Hematopoietic multipotent progenitor cell (in vitro differentiated cells): ENCODE data around the gene NXN. TPM values are rescaled to one million over a fixed set of nuclear protein-coding genes. Genes with fewer than 3 reads are reported as not detected.
"Not testable (repeated sequence)": the region's sequence is repeated elsewhere in the genome, so short reads cannot be mapped to it uniquely, and the experiment has no call there.

Experiments used
- DNase-seq, 3 donors: peaks; one replicate each; pipeline ENCODE4 v3.0.0-alpha.2; 2011 to 2015; ENCODE audit warnings: low read depth in 2 of 3, low spot score in 2 of 3
- total RNA-seq: library from RNA; depleted of rRNA; stranded (reverse); fragments of >200 nt; gene quantifications from one replicate; pipeline ENCODE4 v1.2.3, GENCODE V29; 2012

The NXN gene
- total RNA-seq, 1 donor: 1.6 TPM

DNA sequence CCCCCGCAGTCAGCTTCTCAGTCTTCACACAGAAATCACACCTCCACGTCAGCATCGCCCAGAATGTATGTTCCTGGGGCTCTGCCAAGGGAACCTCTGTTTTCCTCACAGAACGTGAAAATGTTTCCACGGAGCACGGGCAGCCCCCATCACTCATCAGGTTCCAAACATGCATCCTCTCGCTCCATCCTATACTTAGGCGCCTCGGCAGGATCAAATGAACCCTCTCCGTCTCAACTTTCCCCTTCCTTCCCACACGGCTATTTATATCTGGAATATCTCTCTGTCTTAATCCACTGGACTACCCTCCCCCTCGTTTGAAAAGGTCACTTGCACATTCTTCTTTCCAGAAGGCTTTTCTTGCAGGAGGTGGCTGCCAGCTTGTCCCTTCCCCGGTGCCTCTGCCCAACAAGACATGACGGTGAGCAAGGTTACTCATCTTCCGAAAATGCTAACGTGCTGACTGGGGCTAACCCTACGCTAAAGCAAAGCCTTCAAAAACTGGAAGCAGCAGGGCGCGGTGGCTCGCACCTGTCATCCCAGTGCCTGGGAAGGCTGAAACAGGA, 21.6 kb downstream of the NXN start:
- DNase-seq: no peak

DNA sequence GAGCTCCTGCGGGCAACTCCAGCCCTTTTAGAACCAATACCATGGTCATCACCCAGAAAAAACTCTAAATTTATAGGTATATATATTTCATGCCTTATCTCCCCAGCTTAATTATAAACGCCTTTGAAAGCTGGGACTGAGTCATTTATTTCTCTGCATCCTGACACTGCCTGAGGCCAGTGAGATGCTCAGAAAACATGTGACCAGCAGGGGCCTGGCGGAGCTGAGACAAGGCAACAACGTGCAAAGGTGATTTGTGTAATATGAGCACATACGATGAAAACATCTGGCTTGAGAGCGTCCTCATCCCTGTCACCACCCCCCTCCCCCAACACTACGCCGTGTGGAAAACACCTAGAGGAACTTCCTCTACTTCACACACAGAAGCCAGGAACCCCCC, 22.7 kb downstream of the NXN start:
- DNase-seq: no peak

DNA sequence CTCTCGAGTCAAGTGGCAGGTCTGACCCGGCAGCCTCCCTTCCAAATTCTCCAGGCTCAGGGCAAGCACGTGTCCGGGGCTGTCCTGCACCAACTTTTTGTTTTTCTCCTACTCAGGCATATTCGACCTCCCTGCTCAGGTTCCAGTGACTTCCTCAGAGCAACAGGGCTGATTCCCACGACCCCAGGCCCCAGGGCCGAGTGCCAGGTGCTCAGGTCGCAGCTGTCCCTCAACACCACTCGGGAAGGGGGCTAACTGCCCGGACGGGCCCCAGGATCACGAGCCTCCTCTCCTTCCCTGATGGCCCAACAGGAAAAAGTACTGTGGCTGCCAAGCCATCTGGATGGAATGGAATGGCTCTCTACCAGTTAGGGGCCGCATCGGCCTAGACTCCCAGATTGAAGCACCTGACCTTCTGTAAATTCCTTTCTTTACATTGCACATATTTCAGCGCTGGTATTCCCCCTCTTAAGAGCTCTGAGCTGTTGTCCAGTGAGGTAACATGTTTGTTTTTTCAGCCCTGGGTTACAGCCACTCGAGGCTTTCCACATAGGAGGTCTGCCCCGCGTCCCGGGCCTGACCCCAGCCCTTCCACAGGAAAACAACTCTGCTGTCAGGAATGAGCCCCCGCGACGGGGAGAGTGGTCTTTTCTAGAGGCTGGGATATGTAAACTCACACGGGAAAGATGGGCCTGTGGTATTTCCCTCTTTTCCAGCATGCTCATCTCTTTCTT, 25.0 kb downstream of the NXN start:
- no peak for DNase-seq

DNA sequence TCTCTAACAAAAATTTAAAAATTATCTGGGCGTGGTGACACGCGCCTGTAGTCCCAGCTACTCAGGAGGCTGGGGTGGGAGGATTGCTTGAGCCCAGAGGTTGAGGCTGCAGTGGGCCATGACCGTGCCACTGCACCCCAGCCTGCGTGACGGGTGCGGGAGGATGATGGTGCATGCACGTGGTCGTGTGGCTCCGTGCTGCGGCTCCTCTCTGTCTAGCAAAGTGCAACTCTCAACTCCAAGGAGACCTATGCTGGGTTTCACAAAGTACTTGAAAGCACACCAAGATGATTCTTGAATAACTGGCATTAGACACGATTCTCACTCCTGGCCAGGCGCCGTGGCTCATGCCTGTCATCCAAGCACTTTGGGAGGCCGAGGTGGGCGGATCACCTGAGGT, 25.8 kb downstream of the NXN start:
- DNase-seq: no peak

DNA sequence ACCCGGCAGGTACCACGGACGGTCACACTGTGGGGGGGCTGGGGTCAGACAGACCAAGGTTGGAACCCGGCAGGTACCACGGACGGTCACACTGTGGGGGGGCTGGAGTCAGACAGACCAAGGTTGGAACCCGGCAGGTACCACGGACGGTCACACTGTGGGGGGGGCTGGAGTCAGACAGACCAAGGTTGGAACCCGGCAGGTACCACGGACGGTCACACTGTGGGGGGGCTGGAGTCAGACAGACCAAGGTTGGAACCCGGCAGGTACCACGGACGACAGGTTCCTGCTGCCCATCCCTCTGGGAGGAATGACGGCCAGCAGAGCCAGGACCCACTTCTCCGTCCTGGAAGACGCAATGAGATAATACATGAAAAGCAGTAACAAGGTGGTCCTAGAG, 27.0 kb downstream of the NXN start:
- not testable (repeated sequence) for DNase-seq

DNA sequence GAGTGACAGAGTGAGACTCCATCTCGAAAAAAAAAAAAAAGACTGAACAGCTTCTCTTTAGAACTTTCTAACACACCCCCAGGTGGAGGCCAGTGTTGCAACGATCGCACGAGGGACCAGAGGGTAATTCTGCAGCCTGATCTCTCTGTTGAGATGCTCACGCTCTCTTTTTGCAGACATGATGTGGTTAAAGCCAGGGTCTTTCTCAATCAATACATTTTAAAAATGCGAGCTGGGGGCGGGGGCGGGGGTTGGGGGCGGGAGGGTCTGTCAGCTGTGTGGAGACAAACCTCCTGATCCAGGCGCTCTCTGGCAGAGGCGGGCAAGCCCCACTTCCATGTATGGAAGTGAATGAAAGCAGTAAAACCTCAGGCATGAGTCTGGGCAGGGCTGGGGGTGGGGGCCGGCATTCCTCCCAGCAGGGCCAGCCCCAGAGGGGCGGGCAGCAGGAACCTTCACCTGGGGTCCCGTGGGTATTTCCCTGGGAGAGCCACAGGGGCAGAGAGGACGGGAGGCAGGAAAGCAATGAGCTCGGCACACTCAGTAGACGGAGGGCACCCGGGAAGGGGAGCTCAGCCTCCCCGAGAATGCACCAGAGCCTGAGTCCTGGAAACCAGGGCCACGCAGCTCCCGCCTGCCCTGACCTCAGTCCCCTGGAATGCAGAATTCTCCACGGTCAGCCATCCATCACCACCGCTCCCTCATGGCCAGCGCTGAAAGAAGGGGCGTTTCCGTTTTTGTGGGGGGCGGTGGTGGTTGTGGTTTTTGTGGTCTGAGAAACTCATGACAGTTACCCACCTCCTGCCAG, 28.0 kb downstream of the NXN start:
- peak in 2 of 3 donors; percentile 27 to 38 for DNase-seq

DNA sequence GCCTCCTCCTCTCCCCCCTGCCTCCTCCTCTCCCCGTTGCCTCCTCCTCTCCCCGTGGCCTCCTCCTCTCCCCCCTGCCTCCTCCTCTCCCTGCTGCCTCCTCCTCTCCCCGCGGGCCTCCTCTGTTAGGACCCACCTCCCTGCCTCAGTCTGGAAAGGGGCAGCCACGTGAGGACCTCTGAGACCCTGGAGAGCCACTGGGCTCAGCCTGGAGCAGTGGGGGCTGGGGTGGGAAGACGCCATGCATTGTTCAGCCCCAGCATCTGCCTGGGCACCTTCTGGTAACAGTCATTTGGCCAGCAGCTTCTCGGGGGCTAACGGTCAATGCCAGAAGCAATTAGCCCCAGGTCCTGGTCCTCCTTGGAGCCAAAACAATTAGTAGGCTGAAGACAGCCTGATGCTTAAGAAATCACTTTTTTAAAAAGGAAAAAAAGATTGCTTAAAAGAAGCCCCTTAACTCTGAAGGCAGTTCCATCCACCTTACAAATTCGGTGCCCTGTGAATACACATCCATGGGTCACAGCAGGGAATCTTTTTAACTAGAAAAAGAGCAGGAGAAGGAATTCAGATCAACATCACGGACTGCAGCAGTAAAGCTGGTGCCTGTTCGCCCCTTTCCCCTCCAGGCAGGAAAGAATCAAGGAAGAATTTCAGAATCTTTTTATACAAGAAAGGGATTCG, 29.8 kb downstream of the NXN start:
- DNase-seq: no peak

DNA sequence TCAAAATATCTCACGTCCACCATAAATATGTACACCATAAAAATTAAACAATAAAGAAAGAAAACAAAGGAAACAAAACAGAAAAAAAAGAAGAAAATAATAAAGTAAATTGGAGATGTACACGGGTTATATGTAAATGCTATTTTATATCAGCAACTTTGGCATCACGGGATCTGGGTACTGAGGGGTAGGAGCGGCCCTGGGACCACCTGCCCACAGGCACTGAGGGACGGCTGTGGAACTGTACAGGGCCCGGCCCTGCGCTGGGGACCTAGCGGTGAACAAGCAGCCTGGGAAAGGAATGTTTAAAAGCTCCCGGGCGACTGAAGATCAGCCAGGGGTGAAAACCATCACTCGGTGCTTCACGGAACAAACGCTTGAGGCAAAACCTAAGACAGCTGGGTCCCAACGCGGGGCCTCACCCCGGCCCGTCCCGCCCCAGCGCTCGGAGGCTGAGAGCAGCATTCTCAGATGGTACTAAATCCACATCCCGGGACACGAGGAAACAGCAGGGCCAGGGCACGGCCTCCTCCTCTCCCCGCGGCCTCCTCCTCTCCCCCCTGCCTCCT, 31.2 kb downstream of the NXN start:
- DNase-seq: no peak

DNA sequence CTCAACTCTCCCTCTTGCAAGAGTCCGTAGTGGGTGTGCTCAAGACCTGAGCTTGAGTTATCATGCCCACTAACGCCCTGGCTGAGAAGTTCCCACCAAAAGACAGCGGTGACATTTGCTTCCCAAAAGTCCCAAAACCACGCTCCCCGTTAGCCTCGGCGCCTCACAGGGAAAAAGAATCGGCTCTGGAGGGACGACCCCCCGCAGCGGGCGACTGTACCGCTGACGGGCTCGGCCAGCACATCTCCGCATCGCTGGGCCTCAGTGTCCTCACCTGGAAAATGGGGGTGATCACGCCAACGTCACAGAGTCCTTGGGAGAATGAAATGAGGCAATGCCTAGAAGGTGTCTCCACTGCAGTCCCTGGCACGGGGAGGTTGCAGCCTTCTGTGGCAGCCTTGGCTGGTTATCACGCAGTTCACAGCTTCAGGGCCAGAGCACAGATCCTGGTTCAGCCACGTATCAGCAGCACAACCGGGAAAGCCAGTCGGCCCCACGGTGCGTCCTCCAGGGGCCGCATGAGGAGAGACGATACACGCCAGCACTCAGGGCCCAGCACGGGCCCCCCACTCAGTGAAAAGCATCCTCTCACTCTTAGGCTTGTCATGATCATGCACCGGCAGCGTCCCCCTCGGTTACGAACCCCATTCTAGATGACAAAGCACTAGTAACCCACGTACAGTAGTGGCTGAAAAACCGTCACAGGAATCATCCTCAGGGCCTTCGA, 32.9 kb downstream of the NXN start:
- DNase-seq: no peak

DNA sequence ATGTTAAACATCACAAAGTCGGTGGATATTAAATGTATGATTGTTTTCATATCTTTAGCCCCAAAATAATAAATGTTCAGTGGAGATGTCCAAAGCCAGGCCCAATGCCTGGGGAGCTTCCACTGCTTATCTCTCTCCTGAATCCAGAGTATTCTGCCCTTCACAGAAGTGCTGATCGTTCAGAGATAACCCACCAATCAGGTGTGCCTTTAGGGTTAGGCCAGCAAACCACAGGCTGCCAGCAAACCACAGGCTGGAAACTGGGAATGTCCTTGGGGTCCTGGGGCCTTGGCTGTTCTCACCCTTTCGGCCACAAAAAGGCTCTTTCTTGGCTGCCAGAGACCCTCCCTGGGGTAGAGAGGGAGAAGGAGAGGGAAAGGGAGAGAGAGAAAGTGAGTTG, 33.9 kb downstream of the NXN start:
- DNase-seq: no peak

DNA sequence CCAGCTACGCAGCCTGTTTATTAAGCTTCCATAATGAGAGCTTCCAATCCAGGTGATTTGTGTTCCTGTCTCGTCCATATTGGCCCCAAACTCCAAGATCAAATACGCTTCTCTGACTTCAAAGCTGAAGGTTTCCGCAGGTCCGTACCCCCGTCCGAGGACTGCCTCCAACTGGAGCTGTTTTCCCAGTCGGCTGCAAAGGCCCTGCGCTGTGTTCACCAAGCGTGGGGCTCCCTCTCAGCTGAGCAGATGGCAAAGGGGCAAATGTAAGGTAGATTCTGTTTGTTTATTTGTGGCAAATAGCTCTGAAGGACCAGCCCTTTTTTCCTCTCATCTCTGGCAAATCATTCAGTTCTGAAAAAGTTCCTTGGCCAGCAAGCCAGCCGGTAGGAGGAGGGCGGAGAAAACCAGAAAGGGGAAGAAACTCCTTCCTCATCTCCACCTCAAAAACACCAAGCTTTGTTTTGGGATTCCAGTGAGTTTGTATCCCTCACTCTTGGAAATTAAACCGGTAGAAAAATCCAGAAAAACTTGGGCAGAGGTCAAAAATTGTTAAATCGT, 35.2 kb downstream of the NXN start:
- peak in 1 of 3 donors; percentile 15 for DNase-seq

DNA sequence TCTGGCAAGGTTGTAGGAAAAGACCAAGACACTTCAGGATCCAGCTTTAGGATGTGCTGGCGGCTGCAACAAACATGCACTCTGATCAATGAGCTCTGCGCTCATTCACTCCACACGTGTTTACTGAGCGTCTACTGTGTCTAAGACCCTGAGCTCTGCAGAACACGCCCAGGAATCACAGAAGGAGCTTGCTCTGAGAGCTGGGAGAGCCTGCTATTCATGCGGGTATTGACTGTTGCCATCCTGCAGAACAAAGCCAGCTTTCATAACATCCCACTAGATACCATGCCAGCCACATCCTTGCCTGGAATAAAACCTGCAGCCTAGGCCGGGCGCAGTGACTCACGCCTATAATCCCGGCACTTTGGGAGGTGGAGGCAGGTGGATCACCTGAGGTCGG, 44.1 kb downstream of the NXN start:
- DNase-seq: no peak

DNA sequence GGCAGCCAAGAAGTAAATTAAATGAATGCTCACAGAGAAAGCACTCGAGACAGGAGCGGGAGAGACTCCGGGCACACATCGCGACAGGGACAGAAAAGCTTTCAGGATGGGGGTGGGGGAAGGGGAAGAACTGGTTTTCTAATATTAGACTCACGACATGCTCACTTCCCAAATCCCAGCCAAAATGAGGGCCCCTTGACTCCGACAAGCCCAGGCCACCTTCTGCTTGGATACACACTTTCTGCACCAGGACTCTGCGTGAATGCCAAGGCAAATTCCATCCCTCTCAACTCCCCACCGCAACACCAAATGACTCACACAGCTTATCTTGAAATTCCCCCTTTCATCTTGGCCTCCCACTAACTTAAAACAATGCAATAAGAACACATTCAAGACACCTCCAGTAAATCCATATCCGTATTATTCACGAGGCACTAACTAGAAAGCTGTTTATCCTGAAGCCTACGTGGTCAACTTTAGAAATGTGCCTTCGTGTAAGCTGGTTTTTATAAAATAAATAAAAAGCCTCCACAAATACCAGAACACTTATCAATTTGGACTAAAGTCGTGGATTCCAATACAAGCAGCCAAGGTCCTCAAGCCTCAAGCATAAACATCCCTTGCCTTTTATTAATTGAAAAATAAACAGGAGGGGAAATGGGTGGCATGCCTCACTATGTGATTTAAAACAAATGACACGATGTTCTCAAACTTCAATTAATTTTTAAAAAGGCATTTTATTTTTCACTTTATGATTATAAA, 46.1 kb downstream of the NXN start:
- DNase-seq: no peak

DNA sequence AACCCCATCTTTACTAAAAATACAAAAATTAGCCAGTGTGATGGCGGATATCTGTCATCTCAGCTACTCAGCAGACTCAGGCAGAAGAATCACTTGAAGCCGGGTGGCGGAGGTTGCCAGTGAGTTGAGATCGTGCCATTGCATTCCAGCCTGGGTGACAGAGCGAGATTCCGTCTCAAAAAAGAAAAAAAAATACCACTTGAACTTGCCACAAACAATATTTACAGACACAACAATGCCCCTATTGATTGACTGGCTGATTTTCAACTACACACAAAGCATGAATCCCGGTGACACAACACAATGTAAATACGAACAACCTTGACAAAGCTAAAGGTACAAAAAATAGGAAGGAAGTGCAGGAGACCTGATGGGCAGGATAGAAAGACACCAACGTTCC, 49.3 kb downstream of the NXN start:
- no peak for DNase-seq

DNA sequence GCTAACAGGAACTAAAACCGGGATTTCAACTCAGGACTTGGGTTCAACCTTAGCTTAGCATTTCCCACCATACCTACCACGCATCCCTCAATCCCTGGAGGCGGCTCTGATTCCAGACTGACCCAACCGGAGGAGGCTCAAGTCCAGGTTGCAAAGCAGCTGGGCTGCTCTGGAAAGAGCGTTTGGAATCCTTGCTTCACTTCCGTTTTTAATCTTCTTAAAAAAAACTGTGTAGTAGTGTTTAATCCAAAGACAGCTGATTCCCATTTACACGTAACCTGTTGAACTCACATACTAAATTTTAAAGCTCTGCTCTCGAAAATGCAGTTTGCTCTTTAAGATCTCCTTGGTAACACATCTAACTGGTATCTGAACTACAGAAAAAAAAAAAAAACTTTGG, 50.0 kb downstream of the NXN start:
- DNase-seq: no peak

DNA sequence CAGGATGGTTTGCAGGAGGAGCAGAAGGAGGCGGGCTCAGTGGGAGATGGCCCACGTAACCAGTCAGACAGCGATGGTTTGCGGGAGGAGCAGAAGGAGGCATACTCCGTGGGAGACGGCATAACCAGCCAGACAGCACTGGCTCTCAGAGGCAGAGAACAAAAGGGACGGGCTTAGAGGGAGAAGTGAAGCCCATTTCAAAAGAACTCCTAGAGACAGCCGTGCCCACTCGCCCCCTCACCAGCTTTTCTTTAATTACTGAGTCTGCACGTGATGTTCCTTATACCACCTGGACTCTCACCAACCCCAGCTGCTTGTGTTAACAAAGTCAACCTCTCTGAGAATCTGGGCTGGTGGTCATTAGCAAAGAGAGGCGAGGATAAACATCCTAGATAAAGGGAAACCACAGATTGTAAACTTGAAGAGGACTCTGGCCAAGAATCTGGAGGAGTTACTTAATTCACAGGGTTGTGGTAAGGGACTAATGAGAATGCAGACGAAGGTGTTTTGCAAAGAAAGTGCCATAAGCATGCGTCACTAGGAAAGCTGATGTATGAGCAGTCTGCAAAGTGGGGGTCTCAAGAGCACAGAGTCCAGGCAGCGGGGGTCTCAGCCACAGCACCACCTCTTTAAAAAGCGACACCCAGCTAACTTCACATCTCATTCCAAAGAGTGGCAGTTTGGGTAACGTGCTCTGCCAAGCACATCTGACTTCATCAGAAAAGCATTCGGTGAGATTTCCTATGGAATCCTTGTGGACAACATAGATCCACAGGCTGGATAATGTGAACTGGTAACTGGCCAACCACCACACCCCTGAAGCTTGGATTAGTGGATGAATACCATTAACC, 51.7 kb downstream of the NXN start:
- DNase-seq: no peak

DNA sequence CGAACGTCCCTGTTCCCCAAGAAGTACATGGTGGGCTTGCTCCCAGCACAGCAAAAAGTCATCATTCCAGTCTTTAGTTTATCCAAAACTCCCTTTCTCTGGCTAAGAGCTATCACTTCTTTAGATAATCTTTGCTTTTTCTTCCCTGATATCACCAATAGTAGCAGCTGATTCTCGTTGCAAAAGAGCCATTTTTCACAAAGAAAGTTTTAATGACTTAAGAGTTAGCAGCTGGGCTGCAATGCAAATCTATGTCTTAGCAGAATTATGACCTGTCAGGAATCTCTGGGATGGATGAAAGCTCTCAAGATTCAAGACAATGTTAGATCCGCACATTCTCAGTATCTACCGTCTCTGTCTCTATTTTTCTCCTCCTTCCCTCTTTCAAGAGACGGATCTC, 53.8 kb downstream of the NXN start:
- DNase-seq: no peak

DNA sequence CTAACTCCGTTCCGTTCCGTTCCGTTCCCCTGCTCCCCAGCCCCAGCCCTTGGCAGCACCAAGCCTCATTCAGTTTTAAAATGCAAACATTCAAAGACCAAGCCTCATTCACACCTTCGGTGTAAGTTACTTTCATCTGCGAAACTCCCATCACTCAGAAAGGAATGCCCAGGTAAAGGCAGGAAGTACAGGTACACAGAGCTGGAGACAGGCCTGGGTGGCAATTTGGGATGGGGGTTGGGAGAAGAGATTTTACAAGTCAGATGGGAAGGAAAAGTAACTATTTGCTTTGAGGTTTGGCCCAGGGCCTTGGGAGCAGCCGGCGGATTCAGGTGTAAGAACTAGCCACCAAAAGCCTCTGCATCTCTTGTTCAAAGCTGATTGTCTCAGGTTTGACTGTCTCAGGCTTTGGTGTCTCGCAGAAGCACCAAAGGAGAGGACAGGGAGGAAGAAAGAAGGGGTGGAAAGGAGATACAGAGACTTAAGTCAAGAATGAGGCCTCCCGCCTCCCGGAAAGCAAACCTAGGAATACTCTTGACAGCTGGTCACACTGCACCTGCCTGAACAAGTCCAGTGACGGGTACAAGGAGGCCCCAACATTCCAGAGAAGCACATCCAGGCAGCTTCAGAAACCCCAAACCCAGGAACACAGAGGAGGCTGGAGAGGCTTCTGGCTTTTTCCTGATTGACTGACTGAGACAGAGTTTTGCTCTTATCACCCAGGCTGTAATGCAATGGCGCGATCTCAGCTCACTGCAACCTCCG, 54.7 kb downstream of the NXN start:
- DNase-seq: no peak
